Heart left ventricle (tissue), 16 donors: ENCODE data around the gene ARAP3. TPM values are rescaled to one million over a fixed set of nuclear protein-coding genes. Genes with fewer than 3 reads are reported as not detected.

ENCODE experiments used
- ATAC-seq, 4 donors: fragments of 200-7000 bp; cut with Tn5 transposase; one replicate each; pipeline ENCODE4 v1.9.1; 2020 to 2022; ENCODE audit warnings: moderate library complexity in 4 of 4, mild to moderate bottlenecking in 3 of 4, moderate number of reproducible peaks in 1 of 4
- DNase-seq, 5 donors: peaks; one replicate each; pipeline ENCODE4 v3.0.0-alpha.2; 2020
- H3K27ac ChIP-seq, 12 donors: fragments of 200-600 bp; sonication (generic) in 4 of 12; one replicate each; pipeline versions ENCODE4 v1.5.0 to v1.8.0; 2016 to 2022; ENCODE audit warnings: mild to moderate bottlenecking in 2 of 12
- H3K27me3 ChIP-seq, 9 donors: fragments of 200-600 bp; sonication (generic) in 2 of 9; one replicate each; pipeline versions ENCODE4 v1.5.1 to v1.8.0; 2016 to 2022; ENCODE audit warnings: mild to moderate bottlenecking in 3 of 9
- H3K36me3 ChIP-seq, 9 donors: fragments of 200-600 bp; sonication (generic) in 2 of 9; one replicate each; pipeline versions ENCODE4 v1.5.0 to v1.8.0; 2018 to 2022; ENCODE audit warnings: mild to moderate bottlenecking in 2 of 9
- H3K4me1 ChIP-seq, 12 donors: fragments of 200-600 bp; sonication (generic) in 4 of 12; one replicate each; pipeline versions ENCODE4 v1.5.0 to v1.8.0; 2016 to 2022; ENCODE audit warnings: mild to moderate bottlenecking in 3 of 12
- H3K4me3 ChIP-seq, 12 donors: fragments of 200-600 bp; sonication (generic) in 4 of 12; one replicate each; pipeline versions ENCODE4 v1.5.0 to v1.8.0; 2017 to 2022; ENCODE audit warnings: mild to moderate bottlenecking in 9 of 12, moderate library complexity in 4 of 12
- H3K9me3 ChIP-seq, 12 donors: fragments of 200-600 bp; sonication (generic) in 4 of 12; one replicate each; pipeline versions ENCODE4 v1.5.0 to v1.8.0; 2016 to 2022; ENCODE audit warnings: mild to moderate bottlenecking in 1 of 12
- POLR2A ChIP-seq, 2 donors: fragments of 450-650 bp; IDR thresholded peaks; one replicate each; pipeline ENCODE4 v1.6.1; 2017; ENCODE audit warnings: antibody characterized with exemption in 2 of 2, mild to moderate bottlenecking in 2 of 2, moderate library complexity in 2 of 2
- whole genome bisulfite sequencing, 4 donors: extraction: QIAGEN DNeasy Blood & Tissue Kit in 2 of 4; methylation state at CpG; one replicate each; pipeline versions ENCODE4 v1.1.5 to v1.1.7; 2013 to 2018; 5-methylcytosine and 5-hydroxymethylcytosine counted together
- intact Hi-C, 10 donors: fragments of 100-400 bp; cut with DNase I; formaldehyde crosslinking; loops; one replicate each; pipeline versions ENCODE4 v1.11.1 to v1.14.2; 2022
- polyA plus RNA-seq, 2 donors: library from polyadenylated mRNA; stranded (reverse); fragments of 200-250 nt; gene quantifications; one replicate each; pipeline ENCODE4 v1.2.3, GENCODE V29; 2013
- total RNA-seq, 9 donors: library from RNA; depleted of rRNA in 2 of 9; stranded (reverse); fragments of >200 nt in 2 of 9; fragmentation: NEBNext Ultra II Directional in 3 of 9; extraction: Animal tissue kit (Norgen Biotek cat#: 25700) in 3 of 9; gene quantifications; one replicate each; pipeline versions ENCODE4 v1.1.0 to v1.2.4, GENCODE V29; 2016 to 2023
- TF ChIP-seq, protein P1 (sequence below), 12 donors: fragments of 200-600 bp; sonication (generic) in 4 of 12; IDR thresholded peaks; one replicate each; pipeline versions ENCODE4 v1.5.0 to v1.8.0; 2018 to 2022; ENCODE audit warnings: antibody characterized with exemption in 12 of 12, mild to moderate bottlenecking in 5 of 12
- donor health status: ischemic (EF 13 %, LVEDD 7.1; RV severe dilation, severe dysfunction).
- donor health status: healthy with polysubstance abuse.
- donor health status: DM: no; HTN: yes; CAD: no.
- donor health status: DM: no; HTN: no; CAD: no.
- donor health status: ischemic (EF 25% LVEDD 6.9; RV normal size, moderate dysfunction).
- donor health status: ischemic (EF 25% LVEDD 5.7; RV mildly dilated, moderate dysfunction).
- donor health status: healthy.
- donor health status: DM: yes; HTN: yes; CAD: no.
- donor health status: ischemic (EF 35%, LVEDD 5.7; RV mildly dilated, moderate dysfunction).
- donor health status: nonischemic (EF 11% LVEDD 7.7; RV severe dilation, severe dysfunction).
- donor health status: DM: yes; HTN: yes; CAD: no.
- donor health status: PGD.
- donor health status: ischemic (EF 29% LVEDD 5.4; RV normal size, mild dysfunction).
- donor health status: nonischemic (EF 23%, LVEDD 6.1; RV moderate dilation, normal function).

Gene ARAP3
- total and polyA plus RNA-seq, 11 donors: 8.9 to 20.5 (median 13.8) TPM

DNA sequence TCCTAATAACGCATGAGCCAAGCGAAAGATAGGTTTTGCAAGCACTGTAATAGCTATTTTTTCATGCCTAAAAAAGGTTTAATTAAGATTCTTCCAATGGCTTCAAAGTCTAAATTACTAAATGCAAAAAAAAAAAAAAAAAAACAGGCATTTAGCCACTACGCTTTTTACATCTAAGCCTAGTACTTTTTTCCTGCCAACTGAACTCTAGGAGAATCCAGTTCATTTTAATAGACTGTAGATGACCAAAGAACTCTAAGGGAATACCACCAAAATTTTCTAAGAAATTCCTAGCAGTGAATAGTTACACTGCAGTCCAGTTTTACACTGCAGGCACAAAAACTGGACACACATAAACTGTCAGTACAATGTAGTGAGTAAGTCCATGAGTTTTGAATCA is 73.0 kb downstream of the ARAP3 start:
- no peak for TF ChIP-seq POLR2A (IDR thresholded peaks at IDR 0.05)
- TF ChIP-seq, protein P1, sequence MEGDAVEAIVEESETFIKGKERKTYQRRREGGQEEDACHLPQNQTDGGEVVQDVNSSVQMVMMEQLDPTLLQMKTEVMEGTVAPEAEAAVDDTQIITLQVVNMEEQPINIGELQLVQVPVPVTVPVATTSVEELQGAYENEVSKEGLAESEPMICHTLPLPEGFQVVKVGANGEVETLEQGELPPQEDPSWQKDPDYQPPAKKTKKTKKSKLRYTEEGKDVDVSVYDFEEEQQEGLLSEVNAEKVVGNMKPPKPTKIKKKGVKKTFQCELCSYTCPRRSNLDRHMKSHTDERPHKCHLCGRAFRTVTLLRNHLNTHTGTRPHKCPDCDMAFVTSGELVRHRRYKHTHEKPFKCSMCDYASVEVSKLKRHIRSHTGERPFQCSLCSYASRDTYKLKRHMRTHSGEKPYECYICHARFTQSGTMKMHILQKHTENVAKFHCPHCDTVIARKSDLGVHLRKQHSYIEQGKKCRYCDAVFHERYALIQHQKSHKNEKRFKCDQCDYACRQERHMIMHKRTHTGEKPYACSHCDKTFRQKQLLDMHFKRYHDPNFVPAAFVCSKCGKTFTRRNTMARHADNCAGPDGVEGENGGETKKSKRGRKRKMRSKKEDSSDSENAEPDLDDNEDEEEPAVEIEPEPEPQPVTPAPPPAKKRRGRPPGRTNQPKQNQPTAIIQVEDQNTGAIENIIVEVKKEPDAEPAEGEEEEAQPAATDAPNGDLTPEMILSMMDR (IDR thresholded peaks at IDR 0.05): no peak
- intact Hi-C loops: no loop called here
- H3K36me3 ChIP-seq: no peaks in the 10 kb centered on the region
- H3K9me3 ChIP-seq: no peaks in the 10 kb centered on the region
- H3K27me3 ChIP-seq: no peaks in the 10 kb centered on the region
- peaks cover 0 to 91% (median 41%) of the 10 kb centered on the region in 12 donors for H3K4me1 ChIP-seq
- WGBS, 4 donors: 95 to 98% (median 96%) methylated on average over 3 of the region's 3 CpGs
- ATAC-seq (no peak), DNase-seq (no peak)
- H3K4me3 ChIP-seq: no peak overlapping the region
- H3K27ac ChIP-seq: peak overlapping the region in 1 of 12 donors; percentile 92

DNA sequence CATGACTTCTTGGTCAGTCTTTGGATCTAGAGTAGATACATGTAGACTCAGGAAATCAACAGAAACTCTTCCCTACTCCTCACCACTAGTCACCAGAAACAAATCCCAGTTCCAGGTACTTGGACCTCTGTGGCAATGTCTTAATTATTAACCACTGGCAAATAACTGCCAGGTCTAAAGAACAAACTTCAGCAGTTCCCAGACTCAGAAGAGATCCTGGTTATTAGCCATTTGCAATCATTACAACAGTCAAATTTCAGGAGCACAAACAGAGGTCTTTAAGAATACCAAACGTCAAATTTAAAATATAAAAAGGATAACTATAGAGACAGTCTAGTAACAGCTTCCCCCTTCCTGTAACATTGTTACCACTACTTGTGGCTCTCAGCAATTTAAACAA is 73.5 kb downstream of the ARAP3 start:
- H3K9me3 ChIP-seq: no peaks in the 10 kb centered on the region
- TF ChIP-seq POLR2A (IDR thresholded peaks at IDR 0.05): no peak
- TF ChIP-seq, protein P1 (IDR thresholded peaks at IDR 0.05): no peak
- no peaks in the 10 kb centered on the region for H3K27me3 ChIP-seq
- H3K27ac ChIP-seq: peak overlapping the region in 1 of 12 donors; percentile 92
- 61 to 79% (median 72%) methylated on average over 1 of the region's 1 CpG for WGBS, 4 donors
- H3K4me3 ChIP-seq: no peak overlapping the region
- DNase-seq: no peak
- ATAC-seq: no peak
- intact Hi-C loops: no loop called here
- H3K4me1 ChIP-seq: peaks cover 0 to 91% (median 41%) of the 10 kb centered on the region in 12 donors
- H3K36me3 ChIP-seq: no peaks in the 10 kb centered on the region

DNA sequence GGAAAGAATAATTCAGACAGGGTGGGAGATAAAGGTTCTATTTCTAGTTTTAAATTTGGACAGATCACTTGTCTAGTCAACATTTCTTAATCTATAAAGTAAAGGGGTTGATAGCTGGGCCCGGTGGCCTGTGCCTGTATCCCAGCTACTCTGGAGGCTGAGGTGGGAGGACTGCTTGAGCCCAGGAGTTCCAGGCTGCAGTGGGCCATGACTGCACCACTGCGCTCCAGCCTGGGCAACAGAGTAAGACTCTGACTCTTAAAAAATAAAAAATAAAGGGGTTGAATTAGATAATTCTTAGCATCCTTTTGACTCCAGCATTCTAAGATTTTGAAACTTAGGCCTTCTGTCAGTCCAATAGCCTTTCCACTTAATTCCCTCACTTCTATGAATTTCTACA is 74.0 kb downstream of the ARAP3 start:
- DNase-seq: no peak
- Histone ChIP-seq H3K4me3 (no peak overlapping the region), H3K36me3 (no peaks in the 10 kb centered on the region), H3K27ac (peak overlapping the region in 1 of 12 donors; percentile 92), H3K27me3 (no peaks in the 10 kb centered on the region), H3K4me1 (peaks cover 0 to 91% (median 41%) of the 10 kb centered on the region in 12 donors), H3K9me3 (no peaks in the 10 kb centered on the region)
- 65 to 74% (median 70%) methylated on average over 2 of the region's 2 CpGs for WGBS, 4 donors
- TF ChIP-seq, protein P1 (IDR thresholded peaks at IDR 0.05): no peak
- no peak for TF ChIP-seq POLR2A (IDR thresholded peaks at IDR 0.05)
- intact Hi-C loops: no loop called here
- ATAC-seq: no peak

DNA sequence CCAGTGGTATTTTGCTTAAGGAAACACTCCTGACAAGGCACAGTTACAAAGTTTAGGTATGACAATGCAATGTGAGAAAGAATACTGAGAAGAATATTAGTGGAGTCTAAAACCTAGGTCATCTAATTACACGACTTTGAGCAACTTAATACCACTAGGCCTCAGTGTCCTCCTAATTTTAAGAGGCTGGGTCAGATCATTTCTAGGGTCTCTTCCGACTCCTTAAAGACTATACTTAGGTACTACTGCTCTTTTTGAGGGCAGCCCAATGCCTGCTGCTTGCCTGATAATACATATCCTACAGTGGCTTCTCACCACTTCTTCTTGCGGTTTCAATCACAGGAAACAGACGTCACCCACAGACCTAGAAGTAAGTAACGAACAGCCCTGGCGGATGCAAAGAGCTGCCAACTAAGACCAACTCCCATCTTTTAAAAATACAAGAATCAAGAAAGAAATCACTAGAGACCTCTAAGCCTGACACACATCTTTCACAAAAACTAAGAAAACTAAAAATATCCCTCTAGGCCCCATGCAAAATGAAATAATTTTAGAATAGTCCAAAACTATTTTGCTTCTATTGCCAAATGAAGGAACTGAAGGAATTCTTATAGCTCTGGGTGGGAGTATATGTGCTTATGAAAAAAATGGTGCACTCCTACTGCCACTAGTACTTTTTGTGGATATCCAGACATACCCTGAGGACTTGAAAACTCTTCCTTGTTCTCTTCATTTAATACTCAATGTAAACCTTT is 76.3 kb downstream of the ARAP3 start:
- Histone ChIP-seq H3K27ac (peak overlapping the region in 11 of 12 donors; percentile 48 to 92 (median 67)), H3K4me1 (peaks cover 0 to 84% (median 40%) of the 10 kb centered on the region in 12 donors), H3K4me3 (peak overlapping the region in 1 of 12 donors; percentile 25), H3K27me3 (no peaks in the 10 kb centered on the region), H3K36me3 (no peaks in the 10 kb centered on the region), H3K9me3 (no peaks in the 10 kb centered on the region)
- TF ChIP-seq POLR2A (IDR thresholded peaks at IDR 0.05): peak in 1 of 2 donors; percentile 18
- TF ChIP-seq, protein P1 (IDR thresholded peaks at IDR 0.05): no peak
- ATAC-seq: peak; percentile 70 to 88 (median 79)
- WGBS, 4 donors: 42 to 59% (median 50%) methylated on average over 6 of the region's 6 CpGs
- intact Hi-C loops: no loop called here
- peak in 4 of 5 donors; percentile 46 to 64 (median 62) for DNase-seq
